Measurements from ENCODE around the gene TCP11.
A peak's percentile ranks its signal among the peaks of the same experiment; 100 is the strongest.

The TCP11 gene

DNA sequence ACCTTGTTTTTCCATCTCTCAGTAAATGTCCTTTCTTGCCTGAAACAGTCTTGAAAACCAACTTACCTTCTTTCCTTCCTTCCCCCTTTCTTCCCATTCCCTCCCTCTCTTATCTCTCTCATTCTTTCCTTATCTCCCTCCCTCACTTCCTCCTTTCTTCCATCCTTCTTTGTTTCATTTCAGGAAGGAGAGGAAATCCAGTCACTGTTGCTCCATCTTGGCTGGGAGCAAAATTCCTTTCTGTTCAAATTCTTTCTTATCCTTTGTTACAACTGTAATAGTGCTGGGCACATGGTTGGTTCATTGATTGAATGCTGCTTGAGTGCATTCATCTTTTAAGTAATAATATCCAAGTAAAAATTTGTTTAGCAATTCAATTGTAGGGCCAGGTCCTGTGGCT is 17.4 kb upstream of the TCP11 start:
- Histone ChIP-seq H3K9me3 (replicated peaks; ENCODE audit: low read length) (no peaks in the 10 kb centered on the region), H3K27me3 (ENCODE audit: control insufficient read depth, insufficient read depth, low read length) (no peaks in the 10 kb centered on the region), H3K4me3 (ENCODE audit: low read length) (no peak overlapping the region), H3K4me1 (ENCODE audit: control insufficient read depth, insufficient read depth, low read length) (peaks cover 29% of the 10 kb centered on the region), H3K36me3 (ENCODE audit: insufficient read depth, low read length) (no peaks in the 10 kb centered on the region), H3K4me2 (ENCODE audit: low read length) (no peak overlapping the region), H3K9ac (ENCODE audit: low read depth, low read length) (no peak overlapping the region)

DNA sequence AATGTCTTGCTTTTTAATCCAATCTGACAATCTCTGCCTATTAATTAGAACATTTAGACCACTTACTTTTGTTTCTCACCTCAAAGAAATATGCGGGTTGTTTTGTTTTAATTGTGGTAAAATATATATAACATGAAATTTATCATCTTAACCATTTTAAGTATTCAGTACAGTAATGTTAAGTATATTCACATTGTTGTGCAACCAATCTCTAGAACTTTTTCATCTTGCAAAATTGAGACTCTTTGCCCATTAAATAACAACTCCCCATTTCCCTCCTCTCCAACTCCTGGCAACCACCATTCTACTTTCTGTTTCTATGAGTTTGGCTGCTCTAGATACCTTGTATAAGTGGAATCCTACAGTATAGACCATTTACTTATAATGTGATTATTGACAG is 13.8 kb upstream of the TCP11 start:
- Histone ChIP-seq H3K27me3 (ENCODE audit: control insufficient read depth, insufficient read depth, low read length) (no peaks in the 10 kb centered on the region), H3K4me2 (ENCODE audit: low read length) (no peak overlapping the region), H3K9me3 (replicated peaks; ENCODE audit: low read length) (no peaks in the 10 kb centered on the region), H3K36me3 (ENCODE audit: insufficient read depth, low read length) (no peaks in the 10 kb centered on the region), H3K4me1 (ENCODE audit: control insufficient read depth, insufficient read depth, low read length) (peaks cover 41% of the 10 kb centered on the region), H3K9ac (ENCODE audit: low read depth, low read length) (no peak overlapping the region), H3K4me3 (ENCODE audit: low read length) (no peak overlapping the region)

DNA sequence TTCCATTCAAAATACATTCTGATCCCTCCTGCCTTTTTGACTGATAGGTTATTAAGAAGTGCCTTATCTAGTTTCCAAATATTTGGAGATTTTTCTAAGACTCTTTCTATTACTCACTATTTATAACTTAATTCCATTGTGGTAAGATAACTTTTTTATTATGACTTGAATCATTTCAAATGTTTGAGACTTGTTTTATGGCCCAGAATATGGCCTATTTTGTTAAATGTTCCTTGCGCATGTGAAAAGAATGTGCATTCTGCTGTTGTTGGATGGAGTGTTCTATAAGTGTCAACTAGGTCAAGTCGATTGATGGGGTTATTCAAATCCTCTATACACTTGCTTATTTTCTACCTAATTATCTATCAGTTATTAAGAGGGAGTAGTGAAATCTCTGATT is 13.1 kb upstream of the TCP11 start:
- H3K4me1 ChIP-seq (ENCODE audit: control insufficient read depth, insufficient read depth, low read length) = peaks cover 44% of the 10 kb centered on the region
- no peaks in the 10 kb centered on the region for H3K36me3 ChIP-seq (ENCODE audit: insufficient read depth, low read length)
- H3K27me3 ChIP-seq (ENCODE audit: control insufficient read depth, insufficient read depth, low read length) = no peaks in the 10 kb centered on the region

DNA sequence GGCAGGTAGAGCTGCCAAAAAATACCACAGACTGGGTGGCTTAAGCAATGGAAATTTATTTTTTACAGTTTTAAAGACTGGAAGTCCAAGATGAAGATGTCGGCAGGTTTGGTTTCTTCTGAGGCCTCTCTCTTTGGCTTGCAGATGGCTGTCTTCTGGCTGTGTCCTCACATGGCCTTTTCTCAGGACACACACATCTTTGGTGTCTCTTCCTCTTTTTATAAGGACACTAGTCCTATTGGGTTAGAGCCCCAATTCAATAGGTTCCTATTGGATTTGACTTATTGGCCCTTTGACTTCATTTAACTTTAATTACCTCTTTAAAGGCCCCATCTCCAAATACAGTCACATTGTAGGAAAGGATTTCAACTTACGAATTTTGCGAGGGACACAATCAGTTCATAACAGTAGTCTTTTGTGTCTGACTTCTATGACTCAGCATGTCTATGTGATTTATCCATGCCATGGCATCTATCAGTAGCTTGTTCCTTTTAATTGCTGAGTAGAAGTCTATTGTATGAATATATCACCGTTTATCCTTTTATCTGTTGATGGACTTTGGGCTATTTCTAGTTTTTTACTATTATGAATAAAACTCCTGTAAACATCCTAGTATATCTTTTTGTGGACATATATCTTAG is 11.0 kb upstream of the TCP11 start:
- Histone ChIP-seq H3K4me3 (ENCODE audit: low read length) (no peak overlapping the region), H3K4me2 (ENCODE audit: low read length) (no peak overlapping the region), H3K36me3 (ENCODE audit: insufficient read depth, low read length) (no peaks in the 10 kb centered on the region), H3K9me3 (replicated peaks; ENCODE audit: low read length) (no peaks in the 10 kb centered on the region), H3K9ac (ENCODE audit: low read depth, low read length) (no peak overlapping the region), H3K4me1 (ENCODE audit: control insufficient read depth, insufficient read depth, low read length) (peaks cover 63% of the 10 kb centered on the region), H3K27me3 (ENCODE audit: control insufficient read depth, insufficient read depth, low read length) (no peaks in the 10 kb centered on the region)

More for the DNA sequence above, 13.1 kb upstream of the TCP11 start:
- Histone ChIP-seq H3K9ac (ENCODE audit: low read depth, low read length) (no peak overlapping the region), H3K9me3 (replicated peaks; ENCODE audit: low read length) (no peaks in the 10 kb centered on the region), H3K4me3 (ENCODE audit: low read length) (no peak overlapping the region), H3K4me2 (ENCODE audit: low read length) (no peak overlapping the region)

DNA sequence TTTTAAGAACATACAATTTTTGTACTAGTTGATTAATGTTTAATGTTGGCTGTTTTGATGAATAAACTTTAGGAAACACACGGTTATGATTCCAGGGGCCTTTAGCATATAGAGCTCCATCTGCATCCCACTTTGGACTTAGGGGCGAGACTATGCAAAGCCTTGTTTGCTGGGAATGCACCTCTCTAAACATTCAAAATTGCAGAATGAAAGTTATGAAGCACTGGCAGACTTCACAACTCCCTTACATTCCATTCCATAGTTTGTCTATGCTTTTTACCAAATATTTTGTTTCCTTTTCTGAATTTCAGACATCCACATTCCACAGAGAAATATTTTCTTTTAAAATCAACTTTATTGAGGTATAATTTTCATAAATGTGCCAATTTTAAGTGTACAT is 10.3 kb upstream of the TCP11 start:
- no peak overlapping the region for H3K4me3 ChIP-seq (ENCODE audit: low read length)
- no peaks in the 10 kb centered on the region for H3K9me3 ChIP-seq (replicated peaks; ENCODE audit: low read length)
- H3K4me2 ChIP-seq (ENCODE audit: low read length) = no peak overlapping the region
- H3K9ac ChIP-seq (ENCODE audit: low read depth, low read length) = no peak overlapping the region
- H3K4me1 ChIP-seq (ENCODE audit: control insufficient read depth, insufficient read depth, low read length) = peaks cover 69% of the 10 kb centered on the region
- no peaks in the 10 kb centered on the region for H3K27me3 ChIP-seq (ENCODE audit: control insufficient read depth, insufficient read depth, low read length)
- H3K36me3 ChIP-seq (ENCODE audit: insufficient read depth, low read length) = no peaks in the 10 kb centered on the region

DNA sequence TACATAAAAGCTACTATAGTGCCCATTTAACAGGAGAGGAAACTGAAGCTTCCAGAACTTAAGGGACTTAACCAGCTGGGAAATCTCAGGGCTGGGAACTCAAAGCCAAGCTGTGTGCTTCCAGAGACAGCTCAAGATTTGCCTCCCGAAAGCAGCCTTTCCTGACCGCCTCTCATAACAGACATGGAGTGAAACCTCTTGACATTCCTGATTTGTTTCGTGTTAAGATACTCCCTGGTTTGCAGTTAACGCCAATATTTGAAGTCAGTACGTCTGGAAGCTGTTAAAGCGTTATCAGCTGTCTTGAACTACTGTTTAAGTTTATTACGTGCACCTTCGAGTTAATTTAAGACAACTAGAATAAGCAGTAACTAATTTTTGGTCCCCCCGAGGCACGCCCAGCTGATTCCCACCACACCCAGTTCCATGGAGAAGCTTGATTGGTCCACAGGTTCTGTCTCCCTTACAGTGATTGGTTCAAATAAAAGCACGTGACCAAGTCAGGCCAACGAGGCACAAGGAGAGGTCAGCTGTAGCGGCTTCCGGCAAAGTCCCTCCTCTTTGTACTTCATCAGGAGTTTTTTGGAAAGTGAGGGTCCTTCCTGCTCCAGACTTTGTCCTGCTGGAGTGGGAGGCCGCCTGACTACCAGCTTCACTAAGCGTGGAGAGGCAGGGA is 8.9 kb upstream of the TCP11 start:
- Histone ChIP-seq H3K36me3 (ENCODE audit: insufficient read depth, low read length) (no peaks in the 10 kb centered on the region), H3K4me1 (ENCODE audit: control insufficient read depth, insufficient read depth, low read length) (peaks cover 67% of the 10 kb centered on the region), H3K9me3 (replicated peaks; ENCODE audit: low read length) (no peaks in the 10 kb centered on the region), H3K4me2 (ENCODE audit: low read length) (no peak overlapping the region), H3K9ac (ENCODE audit: low read depth, low read length) (no peak overlapping the region), H3K4me3 (ENCODE audit: low read length) (no peak overlapping the region), H3K27me3 (ENCODE audit: control insufficient read depth, insufficient read depth, low read length) (no peaks in the 10 kb centered on the region)

DNA sequence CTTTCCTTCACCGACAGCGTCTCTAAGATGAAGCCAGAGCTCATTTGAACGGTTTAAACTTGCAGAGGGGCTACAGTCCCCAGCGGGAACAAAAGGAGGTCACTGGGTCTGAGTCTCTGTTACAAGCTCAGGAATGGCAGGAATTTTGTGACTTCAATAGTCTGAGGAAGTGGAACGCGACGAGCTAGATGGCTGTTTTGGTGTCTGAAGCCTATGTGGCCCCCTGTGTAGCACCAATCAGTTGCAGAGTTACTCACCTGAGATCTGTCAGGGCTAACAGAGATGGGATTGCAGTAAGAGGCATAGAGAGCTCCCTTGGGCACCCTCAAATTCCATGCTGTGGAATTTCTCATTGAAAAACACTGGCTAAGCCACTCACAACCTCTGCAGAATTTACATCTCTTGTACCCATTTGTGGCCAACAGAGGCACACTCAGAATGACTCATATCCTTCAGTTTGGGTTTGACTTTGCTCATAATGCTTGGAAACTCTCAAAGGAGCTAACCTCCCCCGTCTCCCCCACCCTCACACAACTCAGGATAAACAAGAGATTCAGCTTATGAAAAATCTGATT is 7.1 kb upstream of the TCP11 start:
- no peaks in the 10 kb centered on the region for H3K9me3 ChIP-seq (replicated peaks; ENCODE audit: low read length)
- H3K4me1 ChIP-seq (ENCODE audit: control insufficient read depth, insufficient read depth, low read length) = peaks cover 52% of the 10 kb centered on the region
- peak overlapping the region; percentile 73 for H3K4me2 ChIP-seq (ENCODE audit: low read length)
- no peaks in the 10 kb centered on the region for H3K36me3 ChIP-seq (ENCODE audit: insufficient read depth, low read length)
- peak overlapping the region; percentile 3 for H3K9ac ChIP-seq (ENCODE audit: low read depth, low read length)
- no peaks in the 10 kb centered on the region for H3K27me3 ChIP-seq (ENCODE audit: control insufficient read depth, insufficient read depth, low read length)
- peak overlapping the region; percentile 38 for H3K4me3 ChIP-seq (ENCODE audit: low read length)

DNA sequence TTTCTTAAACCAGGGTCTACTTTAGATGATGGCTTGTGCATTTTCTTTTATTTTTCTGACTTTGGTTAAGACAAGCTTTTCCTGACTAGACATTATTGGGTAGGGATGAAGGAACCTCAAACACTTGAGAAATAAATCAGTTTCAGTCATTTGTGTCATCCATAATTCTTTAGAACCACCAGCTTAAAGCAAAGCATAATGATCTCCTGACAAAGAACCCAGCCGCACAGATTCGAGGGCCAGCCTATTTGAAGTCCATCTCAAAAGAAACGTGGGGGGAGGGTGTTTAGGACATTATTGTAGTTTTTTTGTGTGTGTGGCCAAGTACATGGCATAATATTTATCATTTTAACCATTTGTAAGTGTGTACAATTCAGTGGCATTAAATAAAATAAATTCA is 6.3 kb upstream of the TCP11 start:
- Histone ChIP-seq H3K4me3 (ENCODE audit: low read length) (no peak overlapping the region), H3K36me3 (ENCODE audit: insufficient read depth, low read length) (no peaks in the 10 kb centered on the region), H3K4me1 (ENCODE audit: control insufficient read depth, insufficient read depth, low read length) (peaks cover 50% of the 10 kb centered on the region), H3K9ac (ENCODE audit: low read depth, low read length) (no peak overlapping the region), H3K4me2 (ENCODE audit: low read length) (no peak overlapping the region), H3K9me3 (replicated peaks; ENCODE audit: low read length) (no peaks in the 10 kb centered on the region), H3K27me3 (ENCODE audit: control insufficient read depth, insufficient read depth, low read length) (no peaks in the 10 kb centered on the region)

DNA sequence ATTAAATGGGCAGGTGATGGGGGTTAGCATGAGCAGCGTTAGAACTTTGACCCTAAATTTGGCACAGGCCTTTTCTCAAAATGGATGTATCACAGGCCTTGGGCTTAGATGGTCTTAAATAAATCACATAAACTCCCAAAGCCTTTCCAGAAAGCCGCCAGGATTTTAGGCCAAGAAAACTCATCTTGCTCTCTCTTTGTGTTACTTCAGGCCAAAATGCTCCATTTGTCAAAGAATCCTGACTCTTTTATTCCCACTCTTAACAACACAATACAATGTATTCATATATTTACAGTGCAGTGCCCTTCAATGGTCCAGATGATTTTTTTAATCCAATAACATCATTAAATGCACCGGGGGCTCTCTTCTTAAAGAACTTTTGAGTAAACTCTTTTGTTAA is 5.9 kb upstream of the TCP11 start:
- Histone ChIP-seq H3K4me3 (ENCODE audit: low read length) (no peak overlapping the region), H3K4me2 (ENCODE audit: low read length) (no peak overlapping the region), H3K4me1 (ENCODE audit: control insufficient read depth, insufficient read depth, low read length) (peaks cover 48% of the 10 kb centered on the region), H3K9ac (ENCODE audit: low read depth, low read length) (no peak overlapping the region), H3K9me3 (replicated peaks; ENCODE audit: low read length) (no peaks in the 10 kb centered on the region), H3K27me3 (ENCODE audit: control insufficient read depth, insufficient read depth, low read length) (no peaks in the 10 kb centered on the region), H3K36me3 (ENCODE audit: insufficient read depth, low read length) (no peaks in the 10 kb centered on the region)

DNA sequence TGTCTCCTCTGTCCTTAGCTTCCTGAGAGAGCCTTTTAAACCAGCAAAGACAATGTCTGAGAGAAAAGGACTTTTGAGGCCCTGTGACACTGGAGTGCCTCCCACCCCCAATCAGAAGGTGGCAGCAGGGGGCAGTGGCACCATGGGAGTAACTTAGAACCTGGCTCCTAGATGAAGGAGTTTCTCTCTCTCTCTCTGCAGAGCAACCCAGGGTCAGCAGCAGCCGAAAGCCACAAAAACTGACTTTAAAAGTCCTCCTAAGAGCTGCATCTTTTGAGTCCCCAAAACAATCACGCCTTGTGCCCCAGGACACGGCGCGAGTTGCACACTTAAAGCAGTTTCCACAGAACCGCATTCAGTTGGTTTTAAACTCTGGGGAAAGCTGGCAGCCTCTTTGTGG is 5.3 kb upstream of the TCP11 start:
- H3K9me3 ChIP-seq (replicated peaks; ENCODE audit: low read length) = no peaks in the 10 kb centered on the region
- H3K36me3 ChIP-seq (ENCODE audit: insufficient read depth, low read length) = no peaks in the 10 kb centered on the region
- no peaks in the 10 kb centered on the region for H3K27me3 ChIP-seq (ENCODE audit: control insufficient read depth, insufficient read depth, low read length)
- H3K9ac ChIP-seq (ENCODE audit: low read depth, low read length) = no peak overlapping the region
- no peak overlapping the region for H3K4me3 ChIP-seq (ENCODE audit: low read length)
- H3K4me2 ChIP-seq (ENCODE audit: low read length) = no peak overlapping the region
- H3K4me1 ChIP-seq (ENCODE audit: control insufficient read depth, insufficient read depth, low read length) = peaks cover 44% of the 10 kb centered on the region

DNA sequence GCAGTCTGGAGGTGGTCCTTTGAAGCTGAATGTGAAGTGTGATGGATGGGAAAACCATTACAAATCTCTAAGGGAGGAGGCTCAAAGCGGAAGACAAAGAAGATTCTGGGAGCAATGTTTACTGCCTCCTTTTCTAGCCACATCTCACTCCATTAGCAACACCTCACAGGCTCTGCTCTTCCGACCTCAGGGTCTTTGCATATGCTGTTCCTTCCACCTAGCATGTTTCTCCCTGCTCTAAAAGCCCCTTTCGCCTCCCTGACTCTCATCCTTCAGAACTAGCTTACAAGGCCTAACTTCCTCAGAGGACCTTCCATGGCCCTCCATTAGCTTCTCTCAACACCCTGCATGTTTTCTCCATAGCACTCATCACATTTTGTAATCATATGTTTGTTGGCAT is 4.6 kb upstream of the TCP11 start:
- Histone ChIP-seq H3K9ac (ENCODE audit: low read depth, low read length) (no peak overlapping the region), H3K36me3 (ENCODE audit: insufficient read depth, low read length) (no peaks in the 10 kb centered on the region), H3K4me3 (ENCODE audit: low read length) (no peak overlapping the region), H3K4me1 (ENCODE audit: control insufficient read depth, insufficient read depth, low read length) (peaks cover 44% of the 10 kb centered on the region), H3K27me3 (ENCODE audit: control insufficient read depth, insufficient read depth, low read length) (no peaks in the 10 kb centered on the region), H3K9me3 (replicated peaks; ENCODE audit: low read length) (no peaks in the 10 kb centered on the region), H3K4me2 (ENCODE audit: low read length) (no peak overlapping the region)

Data from skeletal muscle satellite cell (primary cell).